NCI-H2107 treated with DMSO at 0.1 percent for 48 hours (cell line): ENCODE results near the gene SIK3.

Experiments
- DNase-seq: peaks from one replicate; lab custom pipeline; 2025; ENCODE audit not compliant: unreplicated experiment; lab: John Stamatoyannopoulos, UW

Gene SIK3

DNA sequence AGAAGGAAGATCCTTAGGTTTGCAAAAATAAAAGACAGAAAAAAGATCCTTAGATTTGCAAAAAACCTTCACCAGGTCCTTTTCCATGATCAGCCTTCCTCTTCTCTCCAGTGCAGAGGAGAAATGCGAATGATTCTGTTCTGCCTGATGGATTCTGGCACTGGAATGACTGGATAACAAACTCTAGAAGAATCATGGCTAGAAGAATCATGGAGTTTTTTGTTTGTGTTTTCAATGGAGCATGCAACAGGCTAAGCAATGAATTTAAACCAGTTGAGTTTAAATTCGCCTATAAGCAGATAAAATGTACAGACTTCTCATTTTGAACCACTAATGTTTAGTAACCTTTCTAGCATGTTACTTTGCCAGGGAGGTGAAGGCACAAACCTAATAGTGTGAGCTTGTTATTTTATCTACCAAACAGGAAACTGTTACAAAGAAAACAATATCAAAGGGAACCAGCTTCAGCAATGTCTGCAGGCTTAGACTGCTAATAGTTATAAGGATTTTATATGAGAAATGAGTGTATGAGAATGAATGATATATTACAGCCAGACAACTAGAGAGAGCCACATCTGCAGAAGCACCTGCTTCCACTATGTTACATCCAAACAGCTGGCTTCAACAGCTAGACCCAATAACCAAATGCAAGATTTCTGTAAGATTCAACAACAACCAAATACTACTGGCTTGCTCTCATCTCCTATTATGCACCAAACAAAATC lies 196.1 kb downstream of the SIK3 start:
- no peak for DNase-seq

DNA sequence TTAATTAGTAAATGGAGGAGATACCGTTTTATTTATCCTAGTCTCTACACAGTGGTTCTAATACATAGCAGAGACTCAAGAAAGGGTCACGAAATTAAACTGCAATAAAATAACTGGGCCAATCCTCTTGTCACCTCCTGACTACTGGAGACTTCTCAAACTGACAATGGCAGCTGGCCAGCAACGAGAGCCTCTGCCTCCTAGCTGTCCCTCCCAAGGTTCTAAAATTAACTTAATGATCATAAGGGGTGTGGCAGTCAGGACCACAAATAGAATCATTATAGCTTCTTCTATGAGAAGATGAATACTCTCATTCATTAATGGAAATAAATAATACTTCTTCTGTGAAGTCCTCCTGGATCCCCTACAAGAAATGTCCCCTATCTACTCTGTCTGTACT lies 197.0 kb downstream of the SIK3 start:
- no peak for DNase-seq

GRCh38 chr11:116896211-116896610 lies 202.0 kb downstream of the SIK3 start:
- DNase-seq, result no peak

DNA sequence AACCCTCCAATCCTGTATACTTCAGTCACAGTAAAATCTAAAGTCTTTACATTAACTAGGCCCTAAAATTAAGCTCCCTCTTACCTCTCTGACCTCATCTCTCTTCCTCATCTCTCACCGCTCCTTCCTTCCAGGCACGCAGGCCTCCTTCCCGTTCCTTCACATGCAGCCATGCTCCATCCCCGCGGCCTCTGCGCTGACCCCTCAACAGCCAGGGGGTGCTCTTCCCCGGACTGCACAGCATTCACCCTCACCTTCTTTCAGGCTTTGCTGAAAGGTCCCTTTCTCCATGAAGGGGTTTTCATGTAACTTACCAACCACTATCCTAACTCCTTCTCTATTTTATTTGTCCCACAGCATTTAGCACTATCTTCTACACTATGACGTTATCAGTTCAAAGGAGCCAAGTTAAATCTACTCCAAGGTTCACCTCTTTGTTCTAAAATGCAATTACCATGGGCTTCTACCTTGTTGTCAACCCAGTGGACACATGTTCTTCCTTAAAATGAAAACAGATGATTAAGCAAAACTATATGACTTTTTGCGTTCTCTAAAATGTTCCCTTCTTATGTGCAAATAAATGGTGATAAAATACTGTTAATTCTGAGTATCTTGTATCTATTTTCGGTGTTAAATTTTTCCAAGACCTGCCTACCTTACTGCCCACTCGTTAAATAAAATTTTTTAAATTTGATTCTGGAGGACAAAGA lies 203.0 kb downstream of the SIK3 start:
- no peak for DNase-seq

GRCh38 chr11:116893906-116894305 lies 204.3 kb downstream of the SIK3 start:
- DNase-seq, result peak; percentile 9

- DNase-seq, result no peak
These were observed 204.8 kb downstream of the SIK3 start for GRCh38 chr11:116893437-116893836.

GRCh38 chr11:116892374-116892773 lies 205.9 kb downstream of the SIK3 start:
- DNase-seq, result no peak

GRCh38 chr11:116891746-116892145 lies 206.5 kb downstream of the SIK3 start:
- no peak for DNase-seq

DNA sequence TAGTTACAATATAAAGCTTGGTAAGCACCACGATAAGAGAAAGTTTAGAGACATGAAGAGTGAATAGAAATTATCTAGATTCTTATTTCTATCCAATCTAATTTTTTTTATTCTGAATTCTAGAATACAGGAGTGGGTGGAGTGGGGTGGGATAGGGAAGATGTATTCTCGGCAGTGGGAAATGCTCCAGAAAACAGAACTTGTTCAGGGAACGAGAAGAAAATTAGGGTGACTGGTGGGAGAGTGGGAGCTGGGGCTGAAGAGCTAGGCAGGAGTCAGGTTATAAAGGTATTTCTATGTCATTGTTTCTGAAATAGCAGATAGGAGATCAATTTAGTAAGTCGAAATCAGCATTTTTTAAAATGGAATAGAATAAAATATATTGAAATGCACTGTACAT lies 207.6 kb downstream of the SIK3 start:
- DNase-seq, result no peak

GRCh38 chr11:116890193-116890592 lies 208.0 kb downstream of the SIK3 start:
- no peak for DNase-seq

DNA sequence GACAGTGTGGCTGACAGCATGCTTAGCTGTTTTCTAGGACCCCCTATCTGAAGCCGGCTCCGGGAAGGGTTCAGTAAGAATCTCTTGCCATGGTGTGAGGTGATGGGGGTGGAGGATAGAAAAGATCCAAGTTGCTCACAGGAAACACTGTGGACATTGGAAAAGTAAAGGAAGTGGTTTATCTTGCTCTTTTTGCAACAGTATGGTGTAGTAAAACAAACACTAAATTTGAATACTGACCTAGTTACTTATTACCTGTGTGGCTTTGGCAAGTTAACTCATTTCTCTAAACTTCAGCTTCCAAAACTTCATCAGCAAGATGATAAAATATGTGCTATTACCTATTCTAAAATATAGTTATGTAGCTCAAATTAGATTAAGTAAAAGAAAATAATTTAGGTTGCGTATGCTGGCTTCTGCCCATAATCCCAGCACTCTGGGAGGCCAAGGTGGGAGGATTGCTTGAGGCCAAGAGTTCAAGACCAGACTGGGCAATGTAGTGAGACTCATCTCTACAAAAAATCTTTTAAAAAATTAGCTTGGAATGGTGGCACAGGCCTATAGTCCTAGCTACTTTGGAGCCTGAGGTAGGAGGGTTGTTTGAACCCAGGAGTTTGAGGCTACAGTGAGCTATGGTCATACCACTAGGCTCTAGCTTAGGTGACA lies 209.2 kb downstream of the SIK3 start:
- DNase-seq, result no peak

DNA sequence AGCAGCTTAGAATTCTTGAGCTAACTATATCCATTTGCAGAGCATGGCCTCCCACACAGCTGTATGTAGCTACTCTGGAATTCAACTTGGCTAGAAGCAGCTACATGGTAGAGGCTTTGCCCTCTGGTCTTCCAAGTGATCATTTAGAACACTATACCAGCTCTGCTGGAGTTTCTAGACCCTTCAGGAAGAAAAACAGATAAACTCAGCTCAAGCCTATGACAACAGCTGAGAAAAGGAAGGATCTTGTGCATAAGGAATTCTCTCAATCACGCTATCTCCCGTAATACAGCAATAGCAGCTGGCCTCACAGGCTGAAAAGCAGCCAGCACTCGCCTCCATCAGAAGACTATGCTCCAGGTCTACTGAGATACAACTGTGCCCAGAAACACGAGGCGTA lies 210.2 kb downstream of the SIK3 start:
- no peak for DNase-seq

DNA sequence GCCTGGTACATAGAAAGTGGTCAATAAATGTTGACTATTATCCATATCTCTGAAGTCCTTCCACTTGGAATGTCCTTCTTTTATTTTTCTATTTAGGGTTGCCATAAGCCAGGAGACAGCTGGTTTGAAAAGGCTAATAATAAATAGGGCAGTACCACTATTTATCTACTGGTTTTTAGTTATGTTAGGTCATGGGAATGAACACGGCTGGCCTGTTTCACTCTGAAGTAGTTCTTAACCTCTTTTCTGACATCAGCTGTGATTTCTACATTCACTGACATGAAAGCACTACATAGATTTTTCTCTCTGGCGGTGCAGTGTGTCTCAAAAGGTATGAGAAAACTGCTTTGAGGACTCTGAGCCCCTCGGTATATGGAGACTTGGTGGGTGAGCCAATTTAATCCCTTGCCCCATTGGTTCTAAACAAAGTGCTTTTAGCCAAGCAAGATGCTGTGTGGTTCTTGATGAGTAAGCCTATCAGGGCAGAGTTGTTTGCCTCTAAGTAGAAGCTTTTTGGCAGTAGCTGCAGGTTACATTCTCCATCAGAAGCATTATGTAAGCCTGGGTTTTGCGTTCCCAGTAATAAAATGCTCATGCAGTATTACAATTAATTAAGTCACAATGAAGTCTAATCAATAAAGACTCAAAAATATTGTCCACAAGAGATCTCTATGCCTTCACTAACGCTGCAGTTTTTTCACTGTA lies 212.1 kb downstream of the SIK3 start:
- no peak for DNase-seq

DNA sequence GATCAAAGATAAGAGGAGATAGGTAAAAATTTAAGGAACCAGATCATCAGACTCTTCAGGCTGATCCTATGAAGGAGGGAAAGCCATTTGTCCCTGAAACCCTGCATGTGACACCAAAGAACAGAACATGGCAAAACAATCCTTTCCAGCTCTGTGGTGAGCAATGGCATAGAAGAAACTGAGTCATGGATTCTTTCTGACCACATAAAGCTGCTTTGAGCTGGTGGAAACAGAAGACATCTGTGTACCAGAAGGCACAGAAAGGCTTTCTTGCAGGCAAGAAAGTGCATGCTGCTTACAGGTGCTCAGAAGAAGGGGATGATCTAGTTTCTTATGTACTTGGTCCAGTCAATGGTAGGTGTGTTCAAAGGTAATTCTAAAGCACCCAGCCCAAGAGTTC lies 215.8 kb downstream of the SIK3 start:
- no peak for DNase-seq

DNA sequence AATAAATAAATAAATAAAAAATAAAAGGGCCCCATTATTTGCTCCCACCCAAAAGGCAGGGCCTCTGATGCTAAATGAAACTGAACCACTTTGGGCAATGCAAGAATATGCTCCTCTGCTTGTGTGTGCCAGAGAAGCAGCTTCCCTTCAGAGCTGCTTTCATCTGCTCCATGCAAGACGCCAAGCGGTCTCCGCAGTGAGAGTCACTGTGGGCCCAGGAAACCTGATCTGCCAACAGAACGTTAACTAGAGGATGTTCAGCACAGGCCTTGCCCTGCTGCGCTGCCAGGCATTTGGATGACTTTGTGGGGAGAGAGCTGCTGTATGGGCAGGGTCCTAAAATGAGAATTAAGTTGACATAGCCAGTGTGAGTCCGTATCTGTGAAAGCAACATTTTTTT lies 217.1 kb downstream of the SIK3 start:
- DNase-seq, result peak; percentile 35

GRCh38 chr11:116879800-116880625 lies 218.2 kb downstream of the SIK3 start:
- DNase-seq, result peak; percentile 67

DNA sequence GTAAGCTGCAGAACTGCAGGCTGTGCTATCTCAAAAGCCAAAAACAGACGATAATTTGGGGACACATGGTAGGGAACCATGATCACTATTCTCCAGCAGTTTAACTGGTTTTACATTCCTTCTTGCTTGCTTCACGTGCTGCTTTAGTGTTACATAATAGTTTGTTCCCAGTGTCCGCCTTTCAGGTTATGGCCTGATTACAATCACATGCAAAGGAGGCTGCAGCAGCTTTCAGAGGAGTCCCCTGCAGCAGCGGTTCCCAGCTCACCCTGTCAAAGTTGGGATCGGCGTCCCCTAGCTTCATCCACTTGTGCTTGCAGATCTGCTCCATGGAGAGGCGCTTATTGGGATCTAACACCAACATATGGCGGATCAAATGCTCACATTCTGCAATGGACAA lies 221.6 kb downstream of the SIK3 start:
- DNase-seq, result no peak

DNA sequence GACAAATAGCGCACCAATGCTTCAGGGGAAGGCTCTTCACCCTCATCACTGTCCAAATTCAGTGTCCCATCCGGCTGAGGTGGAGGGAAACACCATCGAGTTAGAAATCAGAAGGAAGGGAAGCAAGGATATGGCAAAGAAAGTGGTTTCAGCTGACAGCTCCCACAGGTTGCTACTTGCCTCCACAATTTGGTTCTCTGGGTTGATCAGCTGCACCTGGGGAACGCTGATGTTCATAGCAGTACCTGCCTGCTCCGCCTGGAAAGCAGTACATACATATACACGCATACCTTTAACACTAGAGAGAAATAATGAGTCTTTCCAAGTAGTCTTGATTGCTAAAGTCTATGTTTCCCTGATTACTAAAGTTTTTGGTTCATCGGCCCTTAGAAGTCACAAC lies 223.0 kb downstream of the SIK3 start:
- no peak for DNase-seq

- no peak for DNase-seq
These were observed 224.0 kb downstream of the SIK3 start for GRCh38 chr11:116874251-116874650.

DNA sequence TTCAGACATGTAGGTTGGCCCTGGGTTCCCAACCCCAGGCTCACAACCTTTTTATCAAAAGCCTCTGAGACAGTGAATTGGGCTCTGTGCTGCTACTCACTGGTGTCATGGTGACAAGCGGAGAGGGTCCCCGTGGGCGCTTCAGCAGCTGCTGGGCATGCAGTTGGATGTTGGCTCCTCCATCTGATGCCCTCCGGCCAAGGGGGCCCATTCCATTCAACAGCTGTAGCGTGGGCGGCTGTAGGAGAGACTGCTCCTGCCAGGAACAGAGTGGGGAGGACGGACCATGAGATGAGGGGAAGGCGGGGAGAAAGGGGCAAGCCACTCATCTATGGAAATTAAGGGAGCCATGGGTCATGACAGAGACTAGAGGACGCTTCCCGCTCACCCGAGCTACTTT lies 224.8 kb downstream of the SIK3 start:
- DNase-seq, result no peak

- no peak for DNase-seq
These were observed 227.0 kb downstream of the SIK3 start for GRCh38 chr11:116871248-116871647.
